ENCODE measurements around the gene CSTF3.
"Not testable (repeated sequence)": the region's sequence is repeated elsewhere in the genome, so short reads cannot be mapped to it uniquely, and the experiment has no call there.

CSTF3 gene

DNA sequence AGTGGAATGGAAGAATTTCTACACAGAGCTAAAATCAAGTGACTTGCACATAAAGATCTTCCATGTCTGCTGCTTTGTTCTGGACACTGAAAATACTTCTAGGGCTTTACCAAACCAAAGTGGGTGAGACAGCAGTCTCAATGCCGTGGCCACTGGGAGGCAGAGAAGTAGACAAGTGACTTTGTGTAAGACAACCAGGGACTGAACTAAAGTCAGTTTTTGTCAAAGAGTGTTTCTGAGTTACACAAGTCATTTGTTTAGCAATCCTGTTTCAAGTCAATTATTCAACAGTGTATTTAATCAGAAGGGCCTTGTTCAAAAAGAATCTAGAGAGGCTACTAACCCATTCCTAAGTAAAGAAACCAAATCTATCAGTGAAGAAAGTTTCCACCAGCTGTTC, 75.3 kb downstream of the CSTF3 start:
- no peak for DNase-seq (ENCODE audit: low read depth)

DNA sequence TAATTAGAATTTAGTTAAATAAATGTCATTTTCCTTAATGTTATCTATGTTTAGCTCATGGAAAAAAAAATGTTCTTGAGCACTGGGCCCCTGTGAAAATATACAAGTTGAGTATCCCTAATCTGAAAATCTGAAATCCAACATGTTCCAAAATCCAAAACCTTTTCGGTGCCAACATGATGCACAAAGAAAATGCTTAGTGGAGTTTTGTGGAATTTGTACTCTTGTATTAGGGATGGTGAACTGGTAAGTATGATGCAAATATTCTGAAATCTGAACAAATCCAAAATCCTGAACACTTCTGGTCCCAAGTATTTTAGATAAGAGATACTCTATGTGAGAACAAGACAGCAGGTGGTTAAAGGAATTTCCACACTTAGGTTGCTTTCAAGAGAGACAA, 77.4 kb downstream of the CSTF3 start:
- DNase-seq (ENCODE audit: low read depth), result no peak

DNA sequence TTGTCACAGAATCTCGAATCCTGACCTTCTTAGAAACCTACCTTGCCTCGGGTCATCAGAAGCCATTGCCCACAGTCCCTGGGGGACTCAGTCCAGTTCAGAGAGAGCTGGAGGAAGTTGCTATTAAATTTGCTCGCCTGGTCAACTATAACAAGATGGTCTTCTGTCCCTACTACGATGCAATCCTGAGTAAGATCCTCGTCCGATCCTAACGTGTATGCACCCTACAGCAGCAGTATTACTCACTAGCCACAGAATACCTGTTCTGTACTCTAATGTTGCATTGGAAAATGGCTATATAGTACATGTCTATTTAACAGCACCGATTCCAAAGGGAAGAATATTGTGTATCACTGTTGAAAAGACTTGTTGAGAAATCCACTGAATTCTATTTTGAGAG, 88.8 kb downstream of the CSTF3 start:
- no peak for DNase-seq (ENCODE audit: low read depth)

DNA sequence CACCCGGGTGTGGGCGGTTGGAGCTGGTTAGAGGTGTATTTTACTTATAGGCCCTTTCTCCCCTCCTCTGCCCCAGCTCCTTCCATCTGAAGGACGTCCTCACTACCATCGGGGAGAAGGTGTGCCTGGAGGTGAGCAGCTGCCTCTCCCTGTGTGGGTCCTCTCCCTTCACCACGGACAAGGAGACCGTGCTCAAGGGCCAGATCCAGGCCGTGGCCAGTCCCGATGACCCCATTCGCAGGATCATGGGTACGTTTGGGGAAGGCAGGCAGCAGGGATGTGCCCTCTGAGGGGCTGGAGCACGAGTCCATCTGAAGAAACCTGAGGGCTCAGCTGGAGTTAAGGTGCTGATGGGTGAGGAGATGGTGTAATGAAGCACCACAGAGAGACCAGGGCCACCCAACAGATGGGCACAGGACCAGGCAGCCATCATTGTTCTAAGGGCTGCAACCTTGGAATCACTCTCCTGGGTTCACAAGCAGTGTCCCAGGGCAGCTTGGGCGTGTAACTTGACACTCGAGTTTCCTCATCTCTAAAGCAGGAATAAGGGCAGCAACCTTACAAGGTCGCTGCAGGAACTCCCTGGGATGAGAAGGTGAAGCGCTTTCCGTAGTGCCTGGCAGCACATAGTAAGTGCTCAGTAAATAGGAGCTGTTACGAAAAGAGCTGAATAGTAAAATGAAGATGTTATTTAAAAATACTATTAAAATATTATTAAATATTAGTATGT, 92.5 kb downstream of the CSTF3 start:
- DNase-seq (ENCODE audit: low read depth), result no peak

DNA sequence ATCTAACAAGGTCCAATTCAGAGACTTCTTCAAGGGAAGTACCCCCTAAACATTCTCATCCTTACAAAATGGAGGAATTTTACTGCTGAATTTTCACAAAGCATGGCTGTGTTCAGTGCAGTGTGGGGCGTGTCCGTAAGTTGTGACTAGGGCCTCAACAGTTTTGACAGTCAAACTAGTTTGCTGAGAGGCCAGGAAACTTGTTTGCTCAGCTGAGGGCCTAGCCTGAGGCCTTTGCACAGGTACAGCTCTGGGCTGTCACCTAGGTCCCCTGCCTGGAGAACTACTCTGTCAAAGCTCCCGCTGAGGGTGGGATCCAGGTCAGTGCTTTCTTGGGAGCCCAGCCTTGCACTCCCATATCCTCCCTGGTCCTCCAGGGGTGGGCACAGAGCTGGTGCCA, 94.0 kb downstream of the CSTF3 start:
- DNase-seq (ENCODE audit: low read depth), result no peak

DNA sequence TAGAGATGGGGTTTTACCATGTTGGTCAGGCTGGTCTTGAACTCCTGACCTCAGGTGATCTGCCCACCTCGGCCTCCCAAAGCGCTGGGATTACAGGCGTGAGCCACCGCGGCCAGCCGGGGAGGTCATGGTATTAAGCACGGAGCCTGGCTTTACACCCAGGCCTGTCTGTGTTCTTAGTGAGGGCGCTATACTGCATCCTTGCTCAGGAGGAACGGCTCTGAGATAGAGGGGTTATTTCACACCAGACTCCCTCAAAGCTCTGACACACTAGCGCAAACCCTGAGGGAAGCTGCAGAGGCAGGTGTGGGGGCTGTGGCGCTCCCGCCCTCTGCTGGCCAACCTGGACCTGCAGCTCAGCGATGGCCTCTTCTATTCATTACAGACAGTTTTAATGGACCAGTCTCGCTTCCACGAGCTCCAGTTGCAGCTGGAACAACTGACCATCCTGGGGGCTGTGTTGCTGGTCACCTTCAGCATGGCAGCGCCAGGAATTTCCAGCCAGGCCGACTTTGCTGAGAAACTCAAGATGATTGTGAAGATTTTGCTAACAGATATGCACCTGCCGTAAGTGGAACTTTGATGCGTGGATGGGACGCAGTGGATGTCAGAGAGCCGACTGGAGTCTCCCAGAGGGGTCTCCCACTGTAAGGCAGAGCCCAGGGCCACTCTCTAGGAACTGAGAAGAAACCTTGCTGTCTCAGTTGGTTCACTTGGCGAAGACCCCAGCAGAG, 95.7 kb downstream of the CSTF3 start:
- DNase-seq (ENCODE audit: low read depth), result peak; percentile 58

DNA sequence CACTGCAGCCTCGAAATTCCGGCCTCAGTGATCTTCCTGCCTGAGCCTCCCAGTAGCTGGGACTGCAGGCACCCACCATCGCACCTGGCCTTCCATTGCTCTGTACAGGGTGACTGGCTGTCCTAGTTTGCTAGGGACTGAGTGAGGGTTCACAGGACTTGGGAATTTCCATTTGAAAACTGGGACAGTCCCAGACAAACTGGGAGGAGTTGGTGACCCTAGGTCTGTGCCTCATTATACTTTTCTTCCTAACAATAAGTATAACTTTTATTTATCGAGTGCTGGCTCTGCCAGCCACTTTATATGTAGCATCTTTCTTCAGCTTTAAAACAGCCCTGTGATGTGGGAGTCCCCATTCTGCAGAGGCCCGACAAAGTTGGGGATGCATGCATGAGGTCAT, 96.4 kb downstream of the CSTF3 start:
- no peak for DNase-seq (ENCODE audit: low read depth)

DNA sequence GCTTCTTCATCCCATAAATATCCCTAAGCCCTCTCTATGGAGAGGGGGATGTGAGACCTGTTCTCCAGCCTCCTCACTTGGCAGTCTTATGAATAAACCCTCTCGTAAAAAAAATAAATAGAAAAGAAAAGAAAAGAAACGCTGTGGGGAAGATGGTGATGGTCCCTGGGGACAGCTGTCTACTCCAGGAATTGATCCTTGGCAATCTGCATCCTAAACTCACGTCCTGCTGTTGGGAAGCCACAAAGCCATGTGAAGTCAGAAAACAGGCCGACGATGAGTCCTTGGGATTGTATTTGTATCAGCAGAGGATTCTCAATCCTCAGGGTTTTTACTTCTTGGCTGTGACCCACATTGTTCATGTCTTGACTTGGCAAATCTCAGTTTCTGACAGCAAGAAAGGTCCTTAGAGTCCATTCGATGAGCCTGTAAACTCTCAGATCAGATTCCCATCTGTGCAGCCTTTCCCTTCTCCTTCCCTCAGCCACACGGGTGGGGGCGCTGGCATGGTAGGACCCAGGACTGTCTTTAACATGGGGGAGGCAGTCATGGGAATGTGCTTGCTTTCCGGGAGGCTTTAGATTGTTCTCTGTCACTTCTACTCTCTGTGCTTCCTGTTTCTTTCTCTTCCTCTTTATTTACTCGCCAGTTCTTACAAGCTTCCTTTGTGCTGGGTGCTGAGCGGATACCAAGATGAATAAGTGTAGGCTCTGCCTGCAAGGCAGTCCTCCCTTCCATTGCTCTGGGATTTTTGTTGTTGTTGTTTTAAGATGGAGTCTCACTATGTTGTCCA, 97.1 kb downstream of the CSTF3 start:
- DNase-seq (ENCODE audit: low read depth), result no peak

DNA sequence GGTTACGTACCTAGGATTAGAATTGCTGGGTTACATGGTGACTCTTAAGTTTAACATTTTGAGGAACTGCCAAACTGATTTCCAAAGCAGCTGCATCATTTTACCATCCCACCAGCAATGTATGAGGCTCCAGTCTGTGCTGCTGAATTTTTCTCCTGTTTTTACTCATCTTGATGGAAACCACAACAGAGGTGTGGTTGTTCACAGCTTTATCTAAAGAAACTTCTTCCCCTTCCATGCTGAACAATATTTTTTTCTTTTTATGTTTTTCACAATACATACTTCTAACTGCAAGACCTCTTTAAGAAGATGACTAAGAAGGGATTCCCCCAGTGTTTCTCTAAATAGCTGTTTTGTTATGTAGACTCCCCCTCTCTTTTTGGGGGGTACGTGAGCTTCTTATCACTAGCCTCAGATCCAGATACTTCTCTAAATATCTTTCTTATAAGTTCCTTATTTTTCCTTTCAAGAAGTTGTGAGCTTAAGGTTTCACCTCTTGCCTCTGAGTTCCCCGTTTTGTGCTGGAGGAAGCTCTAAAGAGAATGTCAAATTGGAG, 97.9 kb downstream of the CSTF3 start:
- no peak for DNase-seq (ENCODE audit: low read depth)

DNA sequence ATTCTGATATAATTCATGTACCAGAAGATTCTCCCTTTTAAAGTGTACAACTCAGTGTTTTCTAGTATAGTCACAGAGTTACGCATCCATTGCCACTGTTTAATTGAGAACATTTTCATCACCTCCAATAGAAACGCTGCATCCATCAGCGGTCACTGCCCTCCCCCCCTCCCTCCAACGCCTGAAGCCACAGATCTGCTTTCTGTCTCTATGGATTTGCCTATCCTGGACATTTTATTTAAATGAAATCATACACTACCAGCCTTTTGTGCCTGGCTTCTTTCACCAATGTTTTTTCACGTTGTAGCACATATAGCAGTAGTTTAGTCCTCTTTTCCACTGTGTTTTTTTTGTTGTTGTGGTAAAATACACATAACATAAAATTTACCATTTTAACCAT, 99.1 kb downstream of the CSTF3 start:
- no peak for DNase-seq (ENCODE audit: low read depth)

DNA sequence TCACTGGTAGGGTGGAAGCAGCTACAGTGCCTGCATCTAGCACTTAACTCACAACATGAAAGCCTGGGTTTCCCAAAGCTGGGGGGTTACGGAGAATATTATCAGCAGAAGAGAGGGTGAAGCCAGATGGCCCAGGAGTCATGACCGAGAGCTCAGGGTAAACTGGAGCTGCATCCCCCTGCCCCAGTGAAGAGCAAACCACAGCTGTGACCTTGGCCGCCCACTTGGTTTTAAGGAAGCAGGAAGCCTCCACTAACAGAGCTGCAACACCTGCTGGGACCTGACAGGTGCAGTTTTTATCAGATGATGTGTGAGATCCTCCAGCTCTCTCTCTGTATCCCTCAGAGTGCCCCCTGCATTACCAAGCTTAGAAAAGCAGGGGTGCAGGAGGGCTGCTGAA, 101.0 kb downstream of the CSTF3 start:
- no peak for DNase-seq (ENCODE audit: low read depth)

DNA sequence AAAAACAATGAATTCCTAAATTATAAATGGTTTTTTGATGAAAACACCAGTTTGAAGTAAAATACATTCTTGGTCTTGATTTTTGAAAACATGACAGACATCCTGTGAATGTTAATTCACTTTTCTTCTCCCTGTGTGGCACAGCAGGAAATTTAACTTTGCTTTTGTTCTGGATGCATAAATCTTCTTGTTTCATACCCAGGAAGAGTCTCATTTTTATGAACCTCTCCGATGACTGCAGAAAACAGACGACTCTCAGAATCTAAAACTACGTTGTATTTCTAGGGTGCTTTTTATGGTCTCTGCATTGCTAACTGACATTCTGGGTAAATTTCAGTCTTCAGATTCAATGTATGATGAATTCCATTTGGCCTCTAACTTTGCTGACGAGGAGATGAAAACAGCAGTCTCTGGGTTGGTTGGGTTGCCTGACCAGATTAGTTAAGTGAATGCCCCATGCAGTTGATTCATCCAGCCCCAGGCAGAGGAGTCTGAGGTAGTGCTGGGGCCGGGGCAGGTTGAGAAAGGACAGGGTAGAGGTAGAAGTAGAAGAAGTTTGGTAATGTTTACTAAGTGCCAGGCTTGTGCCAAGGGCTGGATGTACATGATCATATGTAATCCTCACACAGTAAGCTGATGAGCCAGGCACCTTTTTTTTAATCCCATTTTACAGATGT, 101.8 kb downstream of the CSTF3 start:
- no peak for DNase-seq (ENCODE audit: low read depth)

DNA sequence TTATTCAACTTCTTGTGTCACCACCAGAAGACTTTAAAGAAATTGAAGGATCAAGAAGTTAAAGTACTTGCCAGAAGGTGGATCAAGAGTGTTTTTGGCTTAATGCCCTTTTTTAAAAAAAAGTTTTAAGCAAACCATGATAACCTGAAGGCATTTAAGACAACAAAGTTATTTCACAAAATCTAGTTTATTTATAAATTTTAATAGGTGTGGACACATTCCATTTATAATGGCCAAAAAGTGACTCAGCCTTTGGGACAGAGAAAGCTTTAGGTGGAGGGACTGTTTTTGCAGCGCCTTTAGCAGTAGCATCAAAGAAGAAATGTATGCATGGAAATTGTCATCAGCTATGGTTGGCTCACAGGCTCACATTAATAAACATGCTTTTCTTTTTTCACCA, 104.0 kb downstream of the CSTF3 start:
- DNase-seq (ENCODE audit: low read depth), result no peak

DNA sequence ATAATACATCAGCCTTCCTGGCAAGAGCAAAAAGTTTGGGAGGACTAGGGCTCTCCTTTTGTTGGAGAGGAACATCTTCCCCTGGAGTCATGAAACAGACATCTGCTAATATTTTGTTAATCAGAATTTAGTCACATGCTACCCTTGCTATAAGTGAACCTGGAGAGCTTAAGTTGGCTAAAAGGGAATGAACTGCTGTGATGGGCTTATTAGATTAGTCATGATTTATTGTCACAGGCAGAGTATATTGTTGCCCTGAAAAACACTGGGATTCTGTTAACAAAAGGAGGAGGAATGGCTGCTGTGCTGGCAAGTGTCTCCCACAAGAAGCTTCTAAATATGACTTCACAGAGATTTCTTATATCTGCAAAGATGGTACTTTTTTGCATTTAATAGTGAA, 105.9 kb downstream of the CSTF3 start:
- DNase-seq (ENCODE audit: low read depth), result no peak

DNA sequence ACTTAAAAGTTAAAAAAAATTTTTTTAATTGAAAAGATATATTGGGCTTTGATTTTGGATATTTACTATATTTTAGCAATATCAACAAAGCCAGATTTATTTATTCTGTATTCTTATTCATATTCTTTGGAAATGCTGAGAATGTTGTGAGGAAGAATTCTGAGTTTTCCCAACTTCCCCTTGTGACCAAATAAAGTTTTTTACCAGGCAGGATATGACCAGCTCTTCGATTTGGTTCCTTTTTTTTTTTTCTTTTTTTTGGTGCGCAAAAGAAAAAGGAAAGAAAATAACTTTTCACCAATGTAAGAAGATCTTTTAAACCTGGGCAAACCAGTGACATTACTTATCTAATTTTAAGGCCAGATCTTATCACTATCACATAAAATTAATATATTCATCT, 109.0 kb downstream of the CSTF3 start:
- no peak for DNase-seq (ENCODE audit: low read depth)

DNA sequence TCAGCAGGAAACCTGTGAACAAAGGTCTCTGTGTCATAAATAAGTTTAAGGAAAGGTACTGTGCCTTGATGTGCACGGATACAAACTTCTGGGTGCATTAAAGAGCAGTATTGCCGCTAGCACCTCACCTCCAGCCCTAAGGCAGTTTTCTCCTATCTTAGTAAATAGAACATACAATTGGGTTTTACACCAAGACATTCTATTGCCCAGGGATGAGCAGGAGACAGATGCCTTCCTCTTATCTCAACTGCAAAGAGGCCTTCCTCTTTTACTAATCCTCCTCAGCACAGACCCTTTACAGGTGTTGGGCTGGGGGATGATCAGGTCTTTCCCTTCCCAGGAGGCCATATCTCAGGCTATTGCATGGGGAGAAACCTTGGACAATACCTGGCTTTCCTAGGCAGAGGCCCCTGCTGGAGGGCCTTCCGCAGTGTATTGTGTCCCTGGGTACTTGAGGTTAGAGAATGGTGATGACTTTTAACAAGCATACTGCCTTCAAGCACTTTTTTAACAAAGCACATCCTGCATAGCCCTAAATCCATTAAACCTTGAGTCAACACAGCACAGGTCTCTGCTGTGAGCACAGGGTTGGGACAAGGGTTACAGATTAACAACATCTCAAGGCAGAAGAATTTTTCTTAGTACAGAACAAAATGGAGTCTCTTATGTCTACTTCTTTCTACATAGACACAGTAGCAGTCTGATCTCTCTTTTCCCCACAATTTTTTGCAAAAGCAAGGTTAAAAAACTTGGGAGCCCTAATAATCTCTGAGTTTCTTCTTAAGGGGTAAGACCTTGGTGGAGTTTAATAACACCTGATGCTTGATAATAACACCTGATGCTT, 111.5 kb downstream of the CSTF3 start:
- DNase-seq (ENCODE audit: low read depth), result not testable (repeated sequence)

DNA sequence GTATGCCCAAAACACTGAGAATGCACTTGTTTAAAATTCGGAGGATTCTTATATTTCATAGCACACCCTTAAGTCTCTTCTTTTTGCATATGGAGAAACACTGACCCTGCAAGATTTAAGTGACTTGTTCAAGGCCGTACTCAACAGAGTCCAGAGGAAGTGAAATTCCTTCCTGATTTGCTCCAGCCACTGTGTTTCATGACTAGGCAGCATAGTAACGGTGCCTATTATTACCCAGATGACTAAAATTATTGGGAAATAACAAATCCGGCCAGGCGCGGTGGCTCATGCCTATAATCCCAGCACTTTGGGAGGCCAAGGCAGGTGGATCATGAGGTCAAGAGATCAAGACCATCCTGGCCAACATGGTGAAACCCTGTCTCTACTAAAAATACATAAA, 112.6 kb downstream of the CSTF3 start:
- DNase-seq (ENCODE audit: low read depth), result not testable (repeated sequence)

DNA sequence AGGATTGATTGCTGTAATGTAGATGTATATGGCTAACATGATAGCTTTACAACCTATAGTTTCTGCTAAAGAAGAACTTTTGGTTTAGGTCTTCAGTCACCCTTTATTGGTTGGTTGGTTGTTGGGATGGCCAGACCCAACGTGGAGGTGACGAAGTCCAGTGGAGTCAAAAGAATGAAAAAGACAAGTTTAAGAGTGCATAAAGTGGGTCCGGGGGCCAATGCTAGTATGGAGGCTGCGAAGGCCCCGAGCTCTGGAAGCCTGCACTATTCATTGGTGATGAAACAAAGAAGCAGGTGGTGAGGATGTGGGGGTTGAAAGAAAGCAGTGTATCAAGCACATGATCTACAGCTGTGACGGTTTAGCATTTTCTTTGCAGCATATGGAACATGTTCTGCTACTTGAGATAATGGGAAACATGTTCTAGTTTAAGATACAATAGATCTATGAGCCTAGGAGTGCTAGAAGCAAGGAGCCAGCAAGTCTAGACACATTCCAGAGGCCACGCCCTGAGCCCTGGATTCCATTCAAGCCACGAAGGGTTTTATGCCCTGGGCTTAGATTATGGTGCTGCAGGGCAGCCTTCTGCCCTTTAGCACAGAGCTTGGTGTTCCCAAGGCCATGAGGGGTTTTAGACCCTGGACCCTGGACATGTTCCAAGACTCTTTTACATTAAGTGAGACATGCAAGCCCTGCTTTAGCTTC, 115.6 kb downstream of the CSTF3 start:
- no peak for DNase-seq (ENCODE audit: low read depth)

DNA sequence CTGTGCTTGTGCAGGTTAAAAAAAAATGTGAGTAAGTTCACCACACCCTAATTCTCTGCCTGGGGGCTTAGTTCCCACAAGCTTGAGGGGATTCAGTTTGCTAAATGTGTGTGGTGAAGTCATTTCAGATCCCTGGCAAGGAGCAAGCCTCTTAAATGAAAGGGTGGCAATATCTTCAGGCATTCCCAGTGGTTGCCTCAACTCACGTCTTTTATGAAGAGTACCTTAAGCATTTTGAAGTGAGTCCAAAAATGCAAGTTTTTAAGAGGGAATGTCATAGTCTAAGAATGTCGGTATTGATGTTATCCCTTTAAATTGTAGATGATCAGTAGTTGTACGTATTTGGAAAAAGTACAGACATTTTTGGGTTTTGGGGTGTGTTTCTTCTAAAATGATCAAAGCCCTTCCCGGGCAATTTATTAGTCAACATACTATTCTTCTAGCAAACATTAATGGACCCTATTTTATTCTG, 117.0 kb downstream of the CSTF3 start:
- no peak for DNase-seq (ENCODE audit: low read depth)

DNA sequence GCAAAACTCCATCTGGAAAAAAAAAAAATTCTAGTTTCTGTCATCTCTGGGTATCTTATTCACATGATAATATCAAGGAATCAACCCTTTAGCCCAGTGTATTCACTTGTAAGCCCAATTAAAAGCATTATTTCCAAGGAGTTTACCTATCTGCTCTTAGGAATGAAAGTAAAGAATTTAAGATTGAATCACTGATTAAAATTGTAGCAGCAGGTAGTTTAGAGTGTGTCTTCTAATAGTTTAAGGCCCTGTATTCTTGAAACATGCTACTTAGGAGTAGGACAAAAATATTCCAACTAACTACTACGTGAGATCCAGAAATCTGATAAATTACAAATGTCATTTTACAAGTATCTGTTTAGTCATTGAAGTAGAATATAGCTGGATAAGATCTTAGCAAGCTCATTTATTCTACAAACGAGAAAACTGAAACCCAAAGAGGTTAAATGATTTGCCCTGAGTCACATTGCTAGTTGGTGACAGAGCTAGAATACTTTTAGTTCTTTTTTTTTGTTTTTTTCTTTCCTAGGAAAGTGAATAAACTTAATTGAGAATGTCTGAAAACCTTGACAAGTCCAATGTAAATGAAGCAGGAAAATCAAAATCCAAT, 118.0 kb downstream of the CSTF3 start:
- no peak for DNase-seq (ENCODE audit: low read depth)
